ENCODE results near the gene LRRN2.

Gene LRRN2

DNA sequence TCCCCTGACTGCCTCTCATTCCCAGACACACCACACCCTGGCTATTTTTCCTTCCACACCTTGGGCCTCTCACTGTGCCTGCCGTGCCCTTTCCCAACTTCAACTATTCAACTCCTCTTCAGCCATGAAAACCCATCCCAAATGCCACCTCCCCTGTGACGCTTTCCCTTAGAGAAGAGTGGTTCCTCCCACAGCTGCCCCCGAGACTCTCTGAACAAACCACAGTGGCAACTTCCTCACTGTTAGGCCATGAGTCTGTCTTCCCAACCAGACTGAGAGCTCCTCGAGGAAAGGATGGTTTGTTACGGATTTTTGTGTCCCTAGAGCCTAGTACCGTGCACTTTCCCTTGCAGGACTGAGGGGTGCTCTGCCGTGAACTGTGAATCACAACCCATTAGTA is 59.2 kb downstream of the LRRN2 start:
- DNase-seq = no peak

DNA sequence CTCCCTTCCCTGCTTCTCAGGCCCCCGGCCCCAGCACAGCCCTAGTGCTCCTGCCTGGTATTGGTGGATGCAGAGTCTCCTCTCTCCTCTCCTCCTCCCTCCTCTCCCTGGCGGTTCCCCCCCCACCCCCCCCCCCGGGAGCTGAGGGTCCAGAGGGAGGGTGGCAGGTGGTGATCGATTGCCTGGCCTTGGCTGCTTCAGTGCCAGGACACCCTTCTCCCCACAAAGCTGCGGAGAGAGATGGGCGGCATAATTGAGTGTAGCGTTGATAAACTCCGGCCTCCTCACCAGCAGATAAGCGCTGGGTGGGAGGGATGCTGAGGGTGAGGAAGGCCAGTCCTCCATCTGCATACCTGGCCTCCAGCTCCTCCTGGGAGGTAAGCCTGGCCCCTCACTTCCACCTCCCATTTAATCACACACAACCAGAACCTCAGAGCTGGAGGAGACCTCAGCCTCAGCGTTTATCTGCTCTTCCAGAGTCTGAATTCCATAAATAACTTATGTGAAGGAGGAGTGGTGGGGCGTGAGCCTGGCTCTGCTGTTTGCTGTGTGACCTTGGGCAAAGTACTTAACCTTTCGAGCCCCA is 60.8 kb downstream of the LRRN2 start:
- DNase-seq = peak; percentile 71

DNA sequence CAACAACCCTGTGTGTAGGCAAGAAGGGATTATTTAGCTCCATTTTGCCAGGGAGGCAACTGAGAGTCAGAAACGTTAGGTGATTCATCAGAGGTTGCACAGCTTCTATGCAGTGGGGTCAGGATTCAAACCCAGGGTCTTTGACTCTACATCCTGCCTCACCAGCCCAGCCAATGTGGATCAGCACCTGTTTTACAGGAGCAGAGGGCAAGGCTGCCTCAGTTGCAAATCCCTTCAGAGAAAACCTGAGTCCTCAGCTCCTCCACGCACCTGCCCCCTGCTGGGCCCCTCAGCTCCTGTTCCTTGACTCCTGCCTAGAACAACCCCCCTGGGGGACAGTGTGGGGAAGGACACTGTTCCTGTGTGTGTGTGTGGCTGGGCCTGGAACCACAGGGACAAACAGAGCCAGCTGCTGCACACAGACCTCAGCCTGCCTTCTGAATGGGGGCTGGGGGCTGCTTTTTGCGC is 61.6 kb downstream of the LRRN2 start:
- peak; percentile 97 for DNase-seq

DNA sequence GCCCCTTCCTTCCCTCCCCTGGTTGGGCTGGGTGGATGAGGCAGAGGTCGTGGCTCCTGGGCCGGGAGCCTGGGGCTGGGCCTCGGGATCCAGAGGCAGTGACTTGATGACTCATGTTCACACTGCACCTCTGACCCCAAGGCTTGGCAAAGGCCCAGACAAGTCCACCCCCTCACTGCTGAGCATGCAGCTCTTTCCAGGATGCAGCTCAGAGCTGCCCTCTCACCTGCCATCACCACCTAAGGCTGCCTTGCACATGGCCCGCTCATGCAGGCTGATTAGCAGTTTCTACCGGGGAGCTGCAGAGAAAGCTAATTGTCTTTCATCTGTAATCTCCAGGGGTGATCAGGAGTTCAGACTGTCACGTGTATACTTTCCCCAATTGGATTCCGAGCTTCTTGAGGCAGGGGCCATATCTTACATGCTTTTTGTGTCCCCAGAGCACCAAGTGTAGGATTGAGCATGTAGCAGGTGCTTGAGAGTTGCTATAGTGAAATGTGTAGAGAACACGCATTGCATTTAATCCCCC is 62.1 kb downstream of the LRRN2 start:
- peak; percentile 98 for DNase-seq

DNA sequence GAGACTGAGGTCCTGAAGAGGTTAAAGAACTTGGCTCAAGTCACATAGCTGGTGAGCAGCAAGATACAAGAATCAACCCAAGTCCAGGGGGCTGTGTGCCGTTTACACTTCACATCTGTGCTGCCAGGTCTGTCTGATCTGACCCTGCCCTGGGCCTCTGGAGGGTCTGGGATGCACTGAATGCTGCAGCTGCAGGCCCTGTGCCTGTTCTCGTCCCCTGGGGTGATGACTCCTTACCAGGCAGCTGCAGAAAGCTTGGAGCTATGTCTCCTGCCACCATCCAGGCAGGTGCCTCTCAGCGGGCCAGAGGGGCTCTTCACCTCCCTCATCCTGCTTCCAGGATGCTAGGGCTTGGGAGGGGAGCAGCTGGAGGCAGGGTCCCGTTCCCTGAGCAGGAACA is 63.5 kb downstream of the LRRN2 start:
- DNase-seq = no peak

DNA sequence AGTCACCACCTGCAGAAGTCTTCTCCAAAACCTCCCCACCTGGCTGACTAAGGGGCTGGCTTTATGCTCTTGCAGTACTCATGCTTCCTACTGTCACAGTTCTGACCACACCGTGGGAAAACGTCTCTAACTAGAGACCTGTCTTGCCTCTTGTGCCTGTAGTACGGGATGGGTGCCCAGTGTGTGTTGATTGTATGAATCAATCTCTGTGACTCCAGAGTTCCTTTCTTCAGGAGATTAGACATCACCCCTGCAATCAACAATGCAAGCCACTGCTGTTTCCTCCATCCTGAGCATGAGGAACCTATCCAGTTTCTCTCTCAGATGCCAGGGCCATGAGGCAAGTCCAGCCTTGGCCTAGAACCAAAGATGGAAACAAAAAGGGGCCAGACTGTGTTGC is 64.1 kb downstream of the LRRN2 start:
- DNase-seq = no peak

DNA sequence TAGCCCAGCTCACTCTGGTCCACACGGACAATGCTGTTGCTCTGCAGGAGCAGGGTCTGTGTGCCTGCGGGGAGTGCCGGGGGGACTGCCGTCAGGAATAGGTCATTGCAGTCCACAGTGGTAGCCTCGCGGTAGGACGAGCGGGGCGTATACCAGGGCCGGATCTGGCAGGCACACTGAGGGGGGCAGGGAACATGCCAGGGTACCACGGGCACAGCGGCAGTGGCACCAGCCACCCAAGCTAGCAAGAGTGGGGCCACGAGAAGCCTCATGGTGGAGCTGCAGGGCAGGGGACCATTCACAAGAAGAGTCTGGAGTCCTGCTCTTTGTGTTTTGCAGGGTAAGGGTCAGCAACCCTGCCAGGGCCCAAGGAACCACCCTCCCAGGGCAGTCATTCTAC is 65.8 kb downstream of the LRRN2 start:
- DNase-seq = no peak

DNA sequence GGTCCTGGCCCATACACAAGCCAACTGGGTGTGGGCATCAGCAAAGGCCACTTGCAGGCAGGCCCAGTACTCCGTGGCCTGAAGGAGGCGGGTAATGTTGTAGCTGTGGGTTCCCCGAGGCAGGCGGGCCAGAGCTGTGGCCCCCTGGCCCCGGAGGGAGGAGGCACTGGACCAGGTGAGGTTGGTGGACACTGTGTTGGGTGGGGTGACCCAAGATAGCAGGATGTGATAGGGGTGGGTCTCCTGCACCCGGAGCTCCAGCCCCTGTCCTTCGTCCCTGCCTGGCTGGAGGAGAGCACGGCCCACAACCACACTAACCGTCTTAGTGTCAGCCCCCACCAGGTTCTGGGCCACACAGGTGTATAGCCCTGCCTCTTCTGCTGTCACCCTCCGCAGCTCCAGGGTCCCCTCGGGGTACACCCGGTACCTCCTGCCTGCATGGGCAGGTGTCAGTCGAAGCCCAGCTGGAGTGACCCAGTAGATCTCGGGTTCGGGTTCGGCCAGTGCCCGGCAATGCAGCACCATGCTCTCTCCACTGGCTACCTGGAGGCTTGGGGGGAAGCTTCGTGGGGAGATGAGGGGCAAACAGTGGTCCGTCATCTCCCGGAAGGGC is 67.3 kb downstream of the LRRN2 start:
- no peak for DNase-seq

DNA sequence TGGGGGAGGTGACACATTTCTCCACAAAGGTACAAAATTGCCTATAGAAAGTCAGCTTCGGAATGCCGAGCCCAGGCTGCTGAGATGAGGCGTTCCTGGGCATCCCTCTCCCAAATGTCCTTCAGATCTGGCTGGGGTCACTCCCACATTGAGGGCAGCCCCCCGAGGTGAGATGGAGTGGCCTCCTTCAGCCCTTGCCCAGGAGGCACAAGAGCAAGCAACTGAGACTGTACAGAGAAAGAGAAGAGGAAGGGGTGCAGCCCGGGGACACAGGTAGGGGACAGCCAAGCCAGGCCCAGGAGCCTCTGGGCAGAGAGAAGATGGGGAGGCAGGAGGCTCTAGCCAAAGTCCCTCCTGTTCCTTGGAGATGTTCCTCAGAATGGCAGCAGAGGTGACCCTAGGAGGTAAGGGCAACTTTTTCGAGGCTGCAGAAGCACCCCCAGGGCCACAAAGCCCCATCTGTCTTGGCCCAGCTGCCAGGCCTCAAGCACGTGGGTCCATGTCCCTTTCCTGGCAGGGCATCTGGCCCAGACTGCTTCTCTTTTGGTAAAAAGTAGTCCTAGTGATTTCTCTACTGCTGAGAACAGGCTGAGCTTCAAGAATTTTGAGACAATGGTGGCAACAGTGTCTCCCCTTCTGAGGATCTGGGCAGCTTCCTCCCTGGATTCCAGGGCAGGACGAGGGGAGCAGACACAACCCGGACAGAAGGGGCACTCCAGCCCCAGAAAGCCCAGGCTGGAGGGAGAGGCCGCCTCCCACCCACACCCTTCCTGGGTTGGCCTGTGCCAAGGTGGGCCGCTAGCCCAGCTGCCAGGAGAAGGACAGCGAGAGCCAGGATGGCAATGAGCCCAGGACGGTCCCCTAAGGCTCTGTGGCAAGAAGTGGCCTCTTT is 68.0 kb downstream of the LRRN2 start:
- DNase-seq = no peak

DNA sequence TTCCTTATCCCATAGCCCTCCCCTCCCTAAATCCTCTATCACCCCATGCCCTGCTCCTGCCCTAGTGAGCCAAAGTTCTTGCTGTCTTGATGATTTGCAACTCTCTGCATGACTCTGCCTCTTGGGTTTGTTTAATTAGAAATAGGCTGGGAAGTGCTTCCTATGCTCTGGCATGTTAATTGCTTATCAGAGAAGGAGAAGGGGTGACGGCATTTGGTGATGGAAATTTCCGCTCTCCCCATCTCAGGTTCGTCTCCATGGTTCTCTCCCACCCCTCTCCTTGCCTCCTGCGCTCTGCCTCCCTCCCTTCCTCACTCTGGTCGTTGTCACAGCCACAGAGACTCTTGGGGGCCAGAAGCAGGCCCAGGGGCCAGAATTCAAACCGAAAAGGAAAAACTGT is 68.9 kb downstream of the LRRN2 start:
- no peak for DNase-seq

DNA sequence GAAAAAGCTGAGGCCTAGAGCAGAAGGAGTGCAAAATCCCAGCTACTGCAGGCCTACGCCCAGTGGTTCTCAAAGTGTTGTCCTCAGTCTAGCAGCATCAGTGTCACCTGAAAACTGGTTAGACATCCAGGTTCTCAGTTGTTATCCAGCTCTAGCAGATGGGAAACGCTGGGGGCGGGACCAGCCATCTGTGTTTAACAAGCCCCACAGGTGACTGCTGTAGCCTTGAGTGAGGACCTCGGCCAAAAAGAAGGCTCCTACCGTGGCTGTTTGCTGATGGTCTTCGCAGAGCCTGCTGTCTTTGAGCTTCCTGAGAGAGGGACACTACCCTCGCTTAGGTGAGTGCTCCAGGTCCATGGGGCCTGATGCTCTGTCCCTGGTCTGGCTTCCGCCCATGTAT is 69.7 kb downstream of the LRRN2 start:
- peak; percentile 44 for DNase-seq

DNA sequence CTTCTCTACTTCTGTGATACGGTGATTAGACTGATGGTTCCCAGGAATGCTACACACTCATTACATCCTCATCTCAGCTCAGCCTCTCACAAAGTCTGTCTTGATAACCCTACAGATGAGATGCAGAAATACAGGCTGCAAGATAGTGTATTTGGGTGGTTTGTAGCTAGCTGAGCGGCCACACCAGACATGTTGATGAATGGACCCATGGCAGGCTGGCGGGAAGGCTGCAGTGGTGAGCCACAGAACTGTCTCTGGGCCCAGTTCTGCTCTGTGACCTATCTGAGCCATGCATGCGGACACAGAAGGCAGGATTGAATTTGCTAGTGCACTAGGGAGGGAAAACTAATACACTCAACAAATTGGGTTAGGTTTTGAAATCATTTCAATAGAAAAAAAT is 71.9 kb downstream of the LRRN2 start:
- no peak for DNase-seq

DNA sequence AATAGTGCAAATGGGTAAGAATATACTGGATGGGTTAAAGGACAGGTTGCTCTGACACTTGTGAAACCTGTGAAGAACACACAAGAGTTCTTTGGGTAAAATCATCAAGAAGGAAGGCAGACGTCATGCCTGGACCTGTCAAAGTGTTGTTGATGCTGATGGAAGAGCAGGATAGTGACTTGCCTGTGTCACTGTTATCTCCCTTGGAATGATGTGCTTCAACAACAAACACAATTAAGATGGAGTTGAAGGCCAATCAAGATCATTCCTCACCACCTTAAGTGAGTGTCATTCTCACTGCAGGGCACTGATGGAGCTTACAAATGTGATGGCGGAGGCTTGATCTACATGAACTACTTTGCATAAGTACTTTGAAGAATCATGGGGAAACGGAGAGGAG is 73.2 kb downstream of the LRRN2 start:
- DNase-seq = no peak

DNA sequence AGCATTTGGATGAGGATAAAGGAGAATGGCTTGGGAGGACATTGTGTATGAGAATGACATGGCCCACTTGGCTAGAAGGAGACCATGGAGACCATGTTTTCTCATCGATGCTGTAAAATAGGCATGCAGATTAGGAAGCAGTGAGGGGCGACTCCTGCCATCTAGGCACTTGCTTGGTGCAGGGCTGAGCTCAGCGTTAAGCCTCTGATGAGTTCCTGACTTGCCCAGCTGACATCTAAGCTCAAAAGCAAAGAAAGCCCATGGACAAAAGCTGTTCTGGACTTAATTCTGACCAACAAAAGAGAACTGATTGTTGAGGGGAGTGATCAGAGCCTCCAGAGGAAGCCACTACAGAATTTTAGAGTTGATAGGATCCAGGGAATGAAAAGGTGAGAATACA is 74.5 kb downstream of the LRRN2 start:
- peak; percentile 52 for DNase-seq

DNA sequence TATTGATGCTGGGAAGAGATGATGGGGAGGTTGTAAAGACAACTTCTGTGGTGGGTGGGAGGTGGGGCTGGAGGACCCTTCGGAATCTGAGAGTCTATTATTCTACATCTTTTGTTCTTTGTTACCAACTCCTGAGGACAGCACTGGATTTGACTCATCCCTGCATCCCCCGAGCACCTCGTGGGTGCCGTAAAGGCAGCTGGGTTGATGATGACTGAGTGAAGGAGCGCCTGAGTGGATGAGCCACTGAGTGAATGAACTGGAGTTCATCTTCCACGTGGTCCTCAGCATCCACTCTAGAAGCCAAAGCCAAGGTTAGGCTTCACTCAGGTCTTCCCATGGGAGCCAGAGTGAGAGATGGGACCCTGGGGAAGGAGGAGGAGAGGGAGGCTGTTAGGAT is 77.6 kb downstream of the LRRN2 start:
- no peak for DNase-seq

DNA sequence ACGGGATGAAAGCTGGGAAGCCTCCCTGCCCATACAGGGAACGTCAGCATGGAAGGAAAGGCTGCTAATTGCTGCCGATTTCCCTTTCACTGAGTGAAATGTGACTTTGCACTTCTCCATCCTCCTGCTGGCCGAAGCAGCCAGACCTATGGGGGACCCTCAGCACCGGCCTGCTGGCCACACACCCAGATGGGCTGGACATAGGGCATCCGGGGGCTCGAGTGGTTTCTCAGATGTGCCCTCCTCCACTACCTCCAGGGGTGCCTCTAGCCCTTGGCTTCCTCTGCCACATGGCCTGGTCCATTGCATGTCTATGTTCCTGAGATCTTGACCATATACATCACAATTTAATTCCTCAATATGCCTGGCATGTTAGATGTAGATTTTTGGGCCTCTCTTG is 79.7 kb downstream of the LRRN2 start:
- no peak for DNase-seq

DNA sequence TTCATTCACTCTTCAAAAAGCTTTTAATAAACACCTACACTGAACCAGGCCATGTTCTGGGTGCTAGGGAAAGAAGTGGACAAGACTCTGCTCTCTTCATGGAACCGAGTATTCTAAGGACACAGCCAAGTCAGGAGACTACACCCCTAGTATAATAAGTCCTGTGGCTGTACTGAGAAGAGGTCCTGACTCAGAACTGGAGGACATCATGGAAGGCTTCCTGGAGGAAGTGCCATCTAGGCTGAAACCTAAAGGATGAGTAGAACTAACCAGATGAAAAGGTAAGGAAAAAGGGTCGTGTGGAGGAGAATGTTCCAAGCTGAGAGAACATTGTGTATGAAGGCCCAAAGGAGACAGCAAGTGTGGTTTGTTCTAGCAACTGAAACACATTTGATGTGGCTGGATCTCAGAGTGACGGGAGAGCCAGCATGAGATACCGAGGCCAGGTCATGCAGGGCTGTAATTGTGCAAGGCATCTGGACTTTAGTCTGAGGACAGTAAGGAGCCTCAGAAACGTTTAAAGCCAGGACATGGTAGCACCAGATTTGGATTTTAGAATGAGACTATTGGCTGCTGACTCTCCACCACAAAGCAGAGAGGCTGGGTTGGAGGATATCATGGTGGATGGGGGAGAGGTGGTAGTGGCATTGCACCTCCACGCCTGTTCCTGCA is 82.5 kb downstream of the LRRN2 start:
- no peak for DNase-seq

DNA sequence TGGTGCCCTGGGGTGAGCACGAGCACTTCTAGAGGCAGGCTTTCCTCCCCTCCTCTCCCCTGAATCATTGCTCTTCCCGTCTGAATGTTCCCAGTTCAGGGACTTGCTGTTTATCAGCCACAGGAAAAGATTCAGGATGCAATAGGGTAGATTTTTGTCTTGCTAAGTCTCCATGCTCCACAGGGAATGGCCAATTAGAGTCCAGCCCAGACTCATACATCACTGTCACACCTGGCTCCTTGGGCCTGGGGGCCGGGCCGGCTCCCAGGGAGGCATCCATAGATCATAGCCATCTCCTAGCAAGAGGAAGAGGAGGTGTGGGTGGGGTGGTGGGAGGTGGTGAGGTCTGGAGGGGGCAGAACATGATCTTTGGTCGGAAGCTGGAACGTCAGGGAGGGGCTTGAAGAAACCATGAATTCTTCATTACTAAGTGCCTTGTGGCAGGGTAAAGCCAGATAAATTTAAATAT is 83.4 kb downstream of the LRRN2 start:
- peak; percentile 69 for DNase-seq

DNA sequence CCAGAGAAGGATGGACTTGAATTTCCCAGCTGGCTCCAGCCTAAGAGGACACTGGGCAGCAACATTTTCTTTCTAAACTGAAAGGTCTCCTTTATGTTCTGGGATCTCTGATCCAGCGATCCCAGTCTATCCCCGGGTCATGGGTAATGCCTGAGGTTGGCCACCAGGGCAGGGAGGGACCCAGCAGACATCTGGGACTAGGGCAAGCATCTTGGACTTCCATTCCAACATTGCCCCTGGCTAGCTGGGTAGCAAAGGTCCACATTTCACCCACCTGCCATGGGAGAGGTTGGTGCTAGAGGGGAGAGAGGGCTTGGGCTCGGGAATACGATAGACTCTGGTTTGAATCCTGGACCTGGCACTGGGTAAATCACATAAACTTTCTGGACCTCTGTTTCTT is 84.6 kb downstream of the LRRN2 start:
- DNase-seq = peak; percentile 40

DNA sequence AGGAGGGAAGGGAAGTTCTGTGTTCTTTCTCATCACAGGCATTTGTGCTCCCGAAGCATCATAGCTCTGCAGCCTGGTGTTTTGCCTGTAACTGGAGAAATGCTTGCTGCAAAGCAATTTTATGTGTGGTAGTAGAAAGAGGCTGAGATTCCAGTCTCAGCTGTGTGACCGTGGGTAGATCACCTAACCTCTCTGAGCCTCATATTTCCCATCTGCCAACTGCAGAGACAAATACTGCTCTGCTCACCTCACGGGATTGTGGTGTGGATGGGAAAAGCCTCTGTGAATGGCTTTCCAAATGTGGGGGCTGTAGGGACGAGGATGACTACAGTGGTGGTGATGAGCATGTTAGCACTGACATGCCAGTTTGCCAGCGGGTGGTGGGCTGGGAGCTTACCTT is 85.3 kb downstream of the LRRN2 start:
- no peak for DNase-seq

DNA sequence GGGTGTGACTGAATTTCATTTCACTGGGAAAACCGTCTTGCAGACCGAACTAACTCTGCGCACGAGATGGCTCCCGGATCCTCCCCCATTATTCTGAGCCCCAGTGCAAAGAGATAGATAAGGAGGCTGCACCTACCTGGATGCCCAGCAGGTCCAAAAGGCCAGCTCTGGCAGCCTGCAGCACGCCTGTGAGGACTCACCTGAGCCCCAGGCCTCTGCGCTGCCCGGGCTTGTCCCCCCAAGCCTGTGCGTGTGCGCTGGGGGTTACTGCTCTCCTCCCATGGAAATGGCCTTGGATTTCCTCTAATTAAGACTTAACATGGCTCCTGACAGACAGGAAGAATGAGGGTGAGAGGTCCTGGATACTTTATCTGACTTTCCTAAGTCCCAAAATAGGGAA is 85.9 kb downstream of the LRRN2 start:
- no peak for DNase-seq

DNA sequence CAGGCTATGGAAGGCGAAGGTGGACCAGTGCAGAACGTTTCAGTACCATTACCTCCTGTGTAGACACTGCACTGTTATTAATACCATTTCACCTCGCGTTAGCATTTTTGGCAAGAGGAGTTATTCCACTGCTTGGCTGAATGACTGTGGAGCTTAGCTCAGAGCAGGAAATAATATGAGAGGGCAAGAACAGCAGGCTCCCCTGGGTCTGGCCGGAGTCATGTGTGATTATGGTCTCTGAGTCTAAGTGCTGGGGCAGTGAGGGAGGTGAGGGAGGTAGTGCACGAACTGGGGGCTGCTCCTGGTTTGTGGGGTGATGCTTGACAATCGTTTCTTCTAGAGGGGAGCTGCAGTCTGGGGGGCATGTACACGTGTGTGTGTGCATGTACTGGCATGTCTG is 86.4 kb downstream of the LRRN2 start:
- no peak for DNase-seq

DNA sequence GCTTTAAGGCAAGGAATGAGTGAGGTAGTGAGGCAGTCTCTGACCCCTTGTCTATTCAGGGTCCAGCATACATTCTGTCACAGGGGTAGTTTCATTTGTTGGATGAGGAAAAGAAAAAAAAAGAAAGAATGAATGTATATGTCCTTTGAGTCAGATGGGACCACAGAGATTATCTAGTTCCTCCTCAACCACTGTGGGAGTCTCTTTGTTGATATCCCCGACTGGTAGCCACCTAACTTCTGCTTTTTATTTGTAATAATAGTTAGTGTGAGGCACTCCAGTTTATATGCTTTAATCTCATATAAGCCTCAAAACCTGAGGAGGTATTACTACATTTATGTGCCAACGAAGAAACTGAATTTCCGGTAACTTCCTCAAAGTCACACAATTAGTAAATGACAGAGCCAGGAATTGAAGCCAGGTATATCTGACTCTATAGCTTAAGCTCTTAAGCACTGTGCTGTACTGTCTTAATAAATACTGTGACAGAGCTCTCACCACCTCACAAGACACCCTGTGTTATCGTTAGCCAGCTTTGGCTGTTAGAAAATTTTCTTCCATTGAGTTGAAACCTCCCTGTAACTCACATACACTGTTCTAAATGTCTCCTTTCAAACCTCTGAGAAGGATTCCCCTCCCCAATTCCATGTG is 87.1 kb downstream of the LRRN2 start:
- no peak for DNase-seq
